Epithelial cell of proximal tubule (primary cell): Measurements from ENCODE around the gene METTL13. TPM values are rescaled to one million over a fixed set of nuclear protein-coding genes. Genes with fewer than 3 reads are reported as not detected.

ENCODE experiments used
- DNase-seq: peaks from one replicate; pipeline ENCODE4 v3.0.0-alpha.2; 2011; ENCODE audit warnings: low read depth
- H3K4me3 ChIP-seq: 2 replicates; pipeline ENCODE4 v1.5.1; 2011; ENCODE audit warnings: low read depth, mild to moderate bottlenecking, low read length
- total RNA-seq: library from RNA; depleted of rRNA; stranded (reverse); fragments of >200 nt; gene quantifications from 2 replicates; pipeline ENCODE4 v1.2.3, GENCODE V29; 2015
- TF ChIP-seq, protein P1 (sequence below): conservative IDR thresholded peaks from 2 replicates; pipeline ENCODE4 v1.5.1; 2012; ENCODE audit warnings: low read depth, mild to moderate bottlenecking, low read length

Gene METTL13
- total RNA-seq, 1 donor from 2014 or later: 20.7 TPM

DNA sequence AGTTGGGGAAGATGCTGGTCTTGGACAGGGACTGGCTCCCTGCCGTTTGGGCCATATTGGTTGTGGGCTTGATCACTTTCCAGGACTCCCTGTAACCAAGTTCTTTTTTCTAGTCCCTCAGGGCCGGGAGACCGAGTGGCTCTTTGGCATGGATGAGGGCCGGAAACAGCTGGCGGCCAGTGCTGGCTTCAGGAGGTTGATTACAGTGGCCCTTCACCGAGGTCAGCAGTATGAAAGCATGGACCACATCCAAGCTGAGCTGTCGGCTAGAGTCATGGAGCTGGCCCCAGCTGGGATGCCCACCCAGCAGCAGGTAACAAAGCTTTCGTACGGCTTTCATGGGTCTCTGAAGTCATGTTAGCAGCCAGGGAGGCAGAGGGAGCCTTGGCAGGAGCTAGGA, 4.3 kb downstream of the METTL13 start:
- H3K4me3 ChIP-seq: no peak overlapping the region
- DNase-seq: no peak
- TF ChIP-seq, protein P1, sequence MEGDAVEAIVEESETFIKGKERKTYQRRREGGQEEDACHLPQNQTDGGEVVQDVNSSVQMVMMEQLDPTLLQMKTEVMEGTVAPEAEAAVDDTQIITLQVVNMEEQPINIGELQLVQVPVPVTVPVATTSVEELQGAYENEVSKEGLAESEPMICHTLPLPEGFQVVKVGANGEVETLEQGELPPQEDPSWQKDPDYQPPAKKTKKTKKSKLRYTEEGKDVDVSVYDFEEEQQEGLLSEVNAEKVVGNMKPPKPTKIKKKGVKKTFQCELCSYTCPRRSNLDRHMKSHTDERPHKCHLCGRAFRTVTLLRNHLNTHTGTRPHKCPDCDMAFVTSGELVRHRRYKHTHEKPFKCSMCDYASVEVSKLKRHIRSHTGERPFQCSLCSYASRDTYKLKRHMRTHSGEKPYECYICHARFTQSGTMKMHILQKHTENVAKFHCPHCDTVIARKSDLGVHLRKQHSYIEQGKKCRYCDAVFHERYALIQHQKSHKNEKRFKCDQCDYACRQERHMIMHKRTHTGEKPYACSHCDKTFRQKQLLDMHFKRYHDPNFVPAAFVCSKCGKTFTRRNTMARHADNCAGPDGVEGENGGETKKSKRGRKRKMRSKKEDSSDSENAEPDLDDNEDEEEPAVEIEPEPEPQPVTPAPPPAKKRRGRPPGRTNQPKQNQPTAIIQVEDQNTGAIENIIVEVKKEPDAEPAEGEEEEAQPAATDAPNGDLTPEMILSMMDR: no peak

GRCh38 chr1:171786534-171786933, 5.1 kb downstream of the METTL13 start:
- no peak for DNase-seq
- H3K4me3 ChIP-seq: no peak overlapping the region
- TF ChIP-seq, protein P1: no peak

DNA sequence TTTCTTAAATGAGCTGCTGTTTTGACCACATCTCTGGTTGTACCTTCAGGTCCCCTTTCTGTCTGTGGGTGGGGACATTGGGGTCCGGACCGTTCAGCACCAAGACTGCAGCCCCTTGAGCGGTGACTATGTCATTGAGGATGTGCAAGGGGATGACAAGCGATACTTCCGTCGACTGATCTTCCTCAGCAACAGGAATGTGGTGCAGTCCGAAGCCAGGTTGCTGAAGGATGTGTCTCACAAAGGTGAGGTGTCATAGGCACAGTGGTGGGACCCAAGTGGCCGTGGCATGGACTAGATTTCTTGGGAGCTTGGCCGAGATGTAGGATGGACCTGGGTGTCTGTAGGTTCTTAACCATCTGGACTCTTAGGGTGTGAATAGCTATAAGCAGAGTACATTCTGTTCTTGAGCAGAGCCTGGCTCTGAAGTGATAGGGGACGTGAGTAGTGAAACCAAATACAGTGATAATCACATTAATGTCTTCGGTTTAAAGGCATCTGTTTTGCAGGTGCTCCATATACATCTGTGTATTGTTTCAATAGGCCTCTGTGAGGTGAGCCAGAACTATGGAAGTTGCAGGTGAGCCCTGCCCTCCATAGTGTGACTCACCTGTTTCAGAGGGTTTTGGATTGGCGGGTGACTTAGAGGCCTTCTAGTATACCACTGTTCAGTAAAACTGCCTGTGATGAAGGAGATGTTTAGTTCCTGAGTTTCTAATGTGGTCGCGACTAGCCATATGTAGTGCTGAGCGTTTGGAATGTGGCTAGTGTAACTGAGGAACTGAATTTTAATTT, 6.4 kb downstream of the METTL13 start:
- TF ChIP-seq, protein P1: no peak
- H3K4me3 ChIP-seq: no peak overlapping the region
- no peak for DNase-seq

DNA sequence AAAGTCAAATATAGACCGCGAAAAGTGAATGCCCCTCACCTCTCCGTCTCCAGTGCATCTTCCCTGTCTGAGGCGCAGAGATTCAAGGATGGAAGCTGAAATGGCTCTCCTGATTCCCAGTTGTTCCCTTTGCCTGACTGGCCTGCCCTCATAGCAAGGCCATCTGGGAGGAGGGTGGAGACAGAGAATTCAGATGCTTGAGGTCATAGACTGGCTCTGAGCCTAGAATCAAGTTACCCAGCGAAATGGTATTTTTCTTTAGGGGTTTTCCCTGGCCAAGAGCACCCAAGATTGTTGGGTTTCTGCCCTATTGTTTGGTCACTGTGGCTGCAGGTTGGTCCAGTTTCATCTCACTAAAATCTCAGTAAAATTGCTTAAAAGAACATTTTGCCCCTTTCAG, 7.2 kb downstream of the METTL13 start:
- peak; percentile 36 for DNase-seq
- TF ChIP-seq, protein P1: no peak

DNA sequence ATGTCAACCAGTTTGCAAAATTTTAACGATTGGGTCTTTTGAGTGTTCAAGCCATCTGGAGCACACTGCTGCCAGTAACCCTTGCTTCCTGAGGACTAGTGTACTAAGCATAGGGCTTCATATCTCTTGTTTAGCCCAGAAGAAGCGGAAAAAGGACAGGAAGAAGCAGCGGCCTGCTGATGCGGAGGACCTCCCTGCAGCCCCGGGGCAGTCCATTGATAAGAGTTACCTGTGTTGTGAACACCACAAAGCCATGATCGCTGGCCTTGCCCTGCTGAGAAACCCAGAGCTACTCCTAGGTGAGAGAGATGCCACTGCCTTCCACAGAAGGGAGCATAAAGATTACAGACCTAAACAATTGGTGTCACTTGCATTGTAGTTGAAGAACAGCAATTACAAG, 8.9 kb downstream of the METTL13 start:
- no peak for DNase-seq
- TF ChIP-seq, protein P1: no peak
- H3K4me3 ChIP-seq: no peak overlapping the region

More for the DNA sequence above, 7.2 kb downstream of the METTL13 start:
- H3K4me3 ChIP-seq: no peak overlapping the region

DNA sequence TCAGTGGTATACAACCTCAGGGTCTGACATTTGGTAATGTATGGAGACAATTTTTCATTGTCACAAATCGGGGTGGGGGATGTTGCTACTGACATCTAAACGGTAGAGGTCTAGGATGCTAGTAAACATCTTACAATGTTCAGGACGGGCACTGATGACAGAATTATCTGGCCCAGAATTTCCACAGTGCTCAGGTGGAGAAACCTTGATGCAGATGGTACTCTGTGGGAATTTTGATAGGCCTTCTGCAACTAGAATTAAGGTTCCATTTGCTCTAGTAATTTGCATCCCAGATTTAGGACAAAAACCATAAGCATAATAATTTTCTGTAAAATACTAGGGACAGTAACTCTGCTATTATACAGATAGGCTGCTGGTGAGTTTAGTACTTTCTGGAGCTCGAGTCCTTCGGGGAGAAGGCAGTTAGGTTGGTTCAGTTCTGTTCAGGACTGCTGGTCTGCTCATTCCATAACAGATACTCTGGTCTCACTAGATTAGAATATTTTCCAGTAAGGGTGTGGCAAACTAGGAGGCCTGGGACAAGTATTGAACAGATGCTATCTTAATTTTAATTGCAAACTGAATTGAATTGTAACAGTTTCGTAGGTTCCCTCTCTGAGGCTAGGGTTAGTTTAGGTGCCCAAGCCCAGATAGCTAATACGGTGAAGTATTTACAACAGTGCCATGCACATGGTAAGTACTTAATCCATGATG, 11.4 kb downstream of the METTL13 start:
- H3K4me3 ChIP-seq: no peak overlapping the region
- DNase-seq: no peak
- TF ChIP-seq, protein P1: no peak

DNA sequence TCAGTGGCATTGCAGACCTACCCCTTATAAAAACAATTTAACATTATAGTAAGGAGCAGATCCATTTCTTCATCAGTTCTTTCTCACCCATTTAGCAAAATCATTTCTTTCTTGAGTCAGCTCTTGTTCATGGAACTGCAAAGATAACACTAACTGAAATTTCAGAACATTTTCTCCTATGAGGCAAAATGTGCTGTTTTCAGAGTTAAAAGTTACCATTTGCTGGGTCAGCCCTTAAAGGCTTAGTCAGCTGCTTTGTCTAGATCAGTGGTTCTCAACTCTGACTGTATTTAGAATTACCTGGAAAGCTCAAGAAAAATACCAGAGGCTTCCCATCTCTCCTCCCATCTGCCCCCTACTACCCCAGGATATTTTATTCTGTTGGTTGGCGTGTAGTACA, 12.2 kb downstream of the METTL13 start:
- TF ChIP-seq, protein P1: no peak
- DNase-seq: no peak
- H3K4me3 ChIP-seq: no peak overlapping the region
